A549 (cell line): ENCODE measurements around the gene RPS21. TPM values are rescaled to one million over a fixed set of nuclear protein-coding genes. Genes with fewer than 3 reads are reported as not detected.

Experiments
- ATAC-seq, 2 experiments: fragments of 200-7000 bp in 1 of 2; fragments of >200 bp in 1 of 2; cut with Nextera tagmentation in 1 of 2; cut with Tn5 transposase in 1 of 2; 3 replicates each; pipeline versions ENCODE4 v1.8.0 to v1.9.1; 2018 to 2020; ENCODE audit warnings: mild to moderate bottlenecking in 1 of 2, moderate library complexity in 1 of 2
- CTCF ChIA-PET: fragments of 300-600 bp; sonication (Branson Sonifier 250); formaldehyde crosslinking; extraction: SDS; loops from one replicate; lab custom pipeline; 2021; ENCODE audit warnings: antibody characterized with exemption, inconsistent platforms; lab: Yijun Ruan, JAX
- POLR2A ChIA-PET: fragments of 350-600 bp; formaldehyde crosslinking; extraction: SDS; loops from one replicate; lab custom pipeline; 2021; ENCODE audit warnings: antibody characterized with exemption, inconsistent platforms; lab: Yijun Ruan, JAX
- DNase-seq, 2 experiments: peaks; one replicate each; pipeline versions ENCODE4 v3.0.0 to v3.0.0-alpha.2; 2011 to 2016; ENCODE audit warnings: low read depth in 1 of 2, low spot score in 1 of 2
- FAIRE-seq: peaks from 2 replicates; lab custom pipeline; 2011; peaks lifted over from hg19 to GRCh38; lab: Jason Lieb, UNC
- H3K27ac ChIP-seq, 2 experiments: fragments of >200 bp; sonication (Bioruptor Twin); formaldehyde crosslinking; 3 replicates each; pipeline ENCODE4 v1.5.1; 2016 to 2017
- H3K4me1 ChIP-seq: fragments of >200 bp; sonication (Bioruptor Twin); formaldehyde crosslinking; 3 replicates; pipeline ENCODE4 v1.6.1; 2016
- H3K4me2 ChIP-seq: fragments of >200 bp; sonication (Bioruptor Twin); formaldehyde crosslinking; 3 replicates; pipeline ENCODE4 v1.6.1; 2016
- H3K4me3 ChIP-seq: fragments of >200 bp; sonication (Bioruptor Twin); formaldehyde crosslinking; 3 replicates; pipeline ENCODE4 v1.5.1; 2016
- H3K9me3 ChIP-seq: fragments of >200 bp; sonication (Bioruptor Twin); formaldehyde crosslinking; 3 replicates; pipeline ENCODE4 v1.6.1; 2016
- BHLHE40 ChIP-seq: IDR thresholded peaks from 2 replicates; pipeline ENCODE4 v1.6.1; 2012; ENCODE audit warnings: low read depth, low read length, inconsistent platforms
- HEYL ChIP-seq: fragments of 250-450 bp; sonication (Bioruptor Pico); IDR thresholded peaks from 2 replicates; pipeline ENCODE4 v1.8.0; 2021; ENCODE audit warnings: mild to moderate bottlenecking, moderate library complexity
- HOXA7 ChIP-seq: fragments of 250-450 bp; sonication (Bioruptor Pico); IDR thresholded peaks from 2 replicates; pipeline ENCODE4 v1.5.0; 2020; ENCODE audit warnings: mild to moderate bottlenecking, moderate library complexity
- HOXB13 ChIP-seq: fragments of 250-450 bp; sonication (Bioruptor Pico); IDR thresholded peaks from 2 replicates; pipeline ENCODE4 v1.5.0; 2020; ENCODE audit warnings: low read depth, mild to moderate bottlenecking, moderate library complexity
- HOXB5 ChIP-seq: fragments of 250-450 bp; sonication (Bioruptor Pico); IDR thresholded peaks from 2 replicates; pipeline ENCODE4 v1.5.0; 2020; ENCODE audit warnings: mild to moderate bottlenecking, moderate library complexity
- JUN ChIP-seq, 2 experiments: fragments of >200 bp; sonication (Bioruptor Twin); formaldehyde crosslinking; IDR thresholded peaks; 2 replicates in 1 of 2; 3 replicates in 1 of 2; pipeline ENCODE4 v1.6.1; 2016 to 2017
- RAD21 ChIP-seq, 2 experiments: fragments of >200 bp in 1 of 2; sonication (Bioruptor Twin) in 1 of 2; formaldehyde crosslinking in 1 of 2; IDR thresholded peaks in 1 of 2; conservative IDR thresholded peaks in 1 of 2; 2 replicates in 1 of 2; 3 replicates in 1 of 2; pipeline ENCODE4 v1.6.1; 2012 to 2018; ENCODE audit warnings: inconsistent platforms in 1 of 2
- SMC3 ChIP-seq: fragments of >200 bp; sonication (Bioruptor Twin); formaldehyde crosslinking; IDR thresholded peaks from 3 replicates; pipeline ENCODE4 v1.6.1; 2018; ENCODE audit warnings: inconsistent platforms
- TFCP2L1 ChIP-seq: fragments of 250-450 bp; sonication (Bioruptor Pico); IDR thresholded peaks from 2 replicates; pipeline ENCODE4 v1.5.0; 2021; ENCODE audit warnings: mild to moderate bottlenecking
- TP53 ChIP-seq: fragments of 250-450 bp; sonication (Bioruptor Pico); IDR thresholded peaks from 2 replicates; pipeline ENCODE4 v1.5.0; 2021; ENCODE audit warnings: mild to moderate bottlenecking, moderate library complexity
- ZFP36 ChIP-seq: fragments of 450-650 bp; IDR thresholded peaks from 2 replicates; pipeline ENCODE4 v1.6.1; 2014; ENCODE audit warnings: borderline replicate concordance; ENCODE audit not compliant: partially characterized antibody
- ZNF302 ChIP-seq: fragments of 250-450 bp; sonication (Bioruptor Pico); IDR thresholded peaks from 2 replicates; pipeline ENCODE4 v1.9.0; 2021; ENCODE audit warnings: inconsistent platforms, mild to moderate bottlenecking, moderate library complexity
- WGBS: methylation state at CpG from one replicate; pipeline ENCODE4 v1.1.6; 2017; ENCODE audit errors: missing lambda C conversion rate; 5-methylcytosine and 5-hydroxymethylcytosine counted together
- polyA plus RNA-seq, 4 experiments: library from polyadenylated mRNA; depleted of rRNA in 3 of 4; stranded (reverse); fragments of >200 nt; fragmentation: RNase III in 1 of 4; extraction: RNeasy Plus Mini Kit Qiagen cat#74134 plus additional on column Dnase treatment in 1 of 4; gene quantifications; 2 replicates in 3 of 4; 3 replicates in 1 of 4; pipeline ENCODE4 v1.2.3, GENCODE V29; 2011 to 2017
- TF ChIP-seq, protein P1 (sequence below): IDR thresholded peaks from 2 replicates; pipeline ENCODE4 v1.6.1; 2012
- TF ChIP-seq, protein P2 (sequence below): IDR thresholded peaks from 2 replicates; pipeline ENCODE4 v1.6.1; 2012

Gene RPS21
- polyA plus RNA-seq, 2 of the 4 experiments (the other 2 are of a cell fraction), result 2,862 to 4,026 TPM

DNA sequence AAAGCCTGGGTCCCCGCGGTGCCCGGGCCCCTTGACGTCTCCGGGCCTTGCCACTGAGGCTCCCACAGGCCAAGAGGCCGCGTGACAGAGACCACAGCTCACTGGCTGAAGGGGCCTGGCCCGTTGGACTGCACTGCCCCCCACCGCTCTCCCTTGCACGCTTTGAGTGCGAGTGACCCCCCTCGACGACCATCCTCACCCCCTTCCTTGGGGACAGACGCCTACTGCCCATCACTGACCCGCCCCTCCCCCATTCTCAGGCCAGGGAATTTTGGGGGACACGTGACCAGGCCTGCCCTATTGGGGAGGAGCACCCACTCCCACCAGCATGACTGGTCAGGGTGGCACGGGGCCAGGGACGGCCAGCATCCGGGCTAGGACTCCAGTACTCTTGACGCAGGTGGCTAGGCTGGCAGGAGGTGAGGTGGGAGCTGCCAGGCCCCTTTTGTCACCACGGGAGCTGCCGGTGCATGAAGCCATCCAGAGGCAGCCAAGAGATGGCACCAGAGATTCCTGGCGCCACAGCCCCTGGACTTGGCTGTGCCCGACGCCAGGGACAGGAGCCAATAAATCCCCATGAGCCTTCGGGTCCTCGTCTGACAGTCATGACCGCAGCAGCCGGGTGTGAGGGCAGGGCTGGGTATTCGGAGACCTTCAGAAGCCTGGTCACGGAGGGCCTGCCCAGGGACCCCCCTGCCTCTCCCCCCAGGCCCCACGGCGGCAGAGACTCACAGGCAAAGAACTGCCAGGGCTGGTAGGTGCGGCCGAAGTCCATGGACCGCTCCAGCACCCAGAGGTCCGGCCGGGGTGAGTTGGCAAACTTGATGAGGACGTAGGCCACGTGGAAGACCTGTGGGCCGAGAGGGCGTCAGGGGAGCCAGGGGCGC is 34.3 kb upstream of the RPS21 start (continued):
- peak; percentile 53 for TF ChIP-seq SMC3
- 0 out of 2 replicates have a peak, but pooled peaks have one; percentile 75 for TF ChIP-seq TFCP2L1 (CRISPR knock-in tag)

DNA sequence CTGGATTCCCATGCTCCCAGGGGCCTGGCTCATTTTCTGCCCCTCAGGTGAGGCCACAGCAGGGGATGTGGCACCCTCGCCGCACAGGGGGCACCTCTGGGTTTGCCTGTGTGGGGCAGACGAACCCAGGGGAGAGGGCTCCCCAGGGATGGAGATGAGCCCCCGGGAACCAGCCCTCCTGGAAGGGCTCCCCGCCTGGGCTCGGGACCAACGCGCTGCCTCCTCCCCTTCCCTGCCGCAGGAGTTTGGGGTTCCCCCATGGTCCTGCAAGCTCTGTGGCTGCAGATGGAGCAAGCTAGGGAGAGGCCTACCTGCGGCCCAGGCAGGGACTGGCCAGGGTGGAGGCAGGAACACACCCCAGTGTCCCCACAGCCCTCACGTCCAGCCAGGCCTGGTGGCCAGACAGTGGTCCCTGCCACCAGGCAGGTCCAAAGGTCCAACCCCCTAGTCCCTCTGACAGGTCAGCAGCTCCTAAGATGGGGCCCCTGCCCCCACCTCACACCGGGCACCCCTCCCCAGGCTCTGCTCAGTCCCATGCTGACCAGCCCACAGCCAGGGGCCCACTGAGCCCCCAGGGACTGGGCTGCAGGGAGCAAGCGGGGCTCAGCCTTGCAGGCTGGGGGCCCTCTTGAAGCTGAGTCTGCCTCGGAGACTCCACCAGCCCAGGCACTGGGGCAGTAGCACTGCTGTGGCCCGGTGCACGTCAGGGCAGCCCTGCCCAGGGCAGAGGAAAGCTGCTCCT is 33.4 kb upstream of the RPS21 start:
- H3K4me3 ChIP-seq, result peak overlapping the region; percentile 20; the same call in 2 of the 3 replicates
- ChIA-PET CTCF (interaction anchor here (0.6 to 5.3 kb wide), 10 partner anchors 10 to 51 kb away, joined by 3 to 107 read pairs (median 6); partner anchors contain the start of genes ADRM1, LAMA5 and RPS21), POLR2A (interaction anchor here (0.8 to 1.3 kb wide), 2 partner anchors 13 to 16 kb away, joined by 3 to 8 read pairs; no protein-coding TSS in a partner anchor)
- H3K4me1 ChIP-seq, result peaks cover 88% of the 10 kb centered on the region
- peak in 1 of 2 experiments; percentile 9; a peak in 1 of 5 replicates for TF ChIP-seq JUN (IDR thresholded peaks at IDR 0.05)
- no peak for TF ChIP-seq RAD21 (conservative IDR thresholded peaks at IDR 0.05 in 1 of 2, IDR thresholded peaks at IDR 0.05 in 1 of 2)
- TF ChIP-seq TP53 (CRISPR knock-in tag), result no peak
- 0 out of 2 replicates have a peak, but pooled peaks have one; percentile 10 for TF ChIP-seq HOXA7 (CRISPR knock-in tag)
- no peak for TF ChIP-seq HEYL
- TF ChIP-seq, protein P1, sequence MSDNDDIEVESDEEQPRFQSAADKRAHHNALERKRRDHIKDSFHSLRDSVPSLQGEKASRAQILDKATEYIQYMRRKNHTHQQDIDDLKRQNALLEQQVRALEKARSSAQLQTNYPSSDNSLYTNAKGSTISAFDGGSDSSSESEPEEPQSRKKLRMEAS, result no peak
- TF ChIP-seq ZNF302 (CRISPR knock-in tag), result 0 out of 2 replicates have a peak, but pooled peaks have one; percentile 3
- TF ChIP-seq BHLHE40, result no peak
- TF ChIP-seq HOXB5, result no peak; the same call in 1 of the 2 replicates
- peak; percentile 23 for TF ChIP-seq HOXB13 (CRISPR knock-in tag)
- no peak for DNase-seq
- peak overlapping the region; percentile 91 for H3K4me2 ChIP-seq
- no peak for FAIRE-seq
- H3K27ac ChIP-seq, result peak overlapping the region; percentile 97 to 99
- peaks cover 8% of the 10 kb centered on the region for H3K9me3 ChIP-seq
- WGBS, result 57% methylated on average over 5 of the region's 16 CpGs
- ATAC-seq, result no peak; a peak in 1 of 6 replicates

DNA sequence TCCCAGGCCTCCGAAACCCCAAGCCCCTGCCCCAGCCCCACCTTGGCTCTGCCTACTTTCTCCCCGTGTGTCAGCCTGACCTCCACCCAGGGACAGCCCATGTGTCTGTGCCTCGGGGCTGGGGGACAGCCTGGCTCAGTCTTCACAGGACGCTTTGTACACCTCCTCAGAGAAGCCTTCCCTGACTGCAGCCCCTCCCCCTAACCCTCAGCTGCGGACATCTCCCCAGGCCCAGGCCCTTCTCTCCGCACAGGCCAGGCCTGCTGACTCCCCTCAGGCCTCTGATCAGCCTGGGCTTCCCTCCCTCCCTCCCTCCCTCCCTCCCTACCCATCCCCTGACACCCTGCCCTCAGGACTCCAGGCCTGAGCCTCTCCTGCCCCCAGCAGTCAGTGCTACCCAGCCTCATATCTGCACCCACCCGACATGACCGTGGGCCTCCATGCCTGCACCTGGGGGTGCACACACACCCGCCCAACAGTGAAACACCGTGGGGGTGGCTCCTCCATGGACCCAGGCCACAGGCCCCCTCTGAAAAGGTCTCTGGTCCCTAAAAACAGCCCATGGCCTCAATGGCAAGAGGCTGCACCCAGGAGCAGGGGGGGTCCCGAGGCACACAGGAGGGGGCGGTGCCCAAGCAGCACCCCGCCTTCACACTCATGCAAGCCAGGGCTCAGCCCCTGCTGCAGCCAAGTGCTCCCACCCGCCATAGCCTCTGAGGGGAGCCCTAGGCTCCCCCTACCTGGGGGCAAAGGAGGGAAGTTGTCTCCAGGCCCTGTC is 32.7 kb upstream of the RPS21 start:
- H3K9me3 ChIP-seq, result peaks cover 2% of the 10 kb centered on the region
- H3K4me3 ChIP-seq, result peak overlapping the region; percentile 41
- TF ChIP-seq, protein P2, sequence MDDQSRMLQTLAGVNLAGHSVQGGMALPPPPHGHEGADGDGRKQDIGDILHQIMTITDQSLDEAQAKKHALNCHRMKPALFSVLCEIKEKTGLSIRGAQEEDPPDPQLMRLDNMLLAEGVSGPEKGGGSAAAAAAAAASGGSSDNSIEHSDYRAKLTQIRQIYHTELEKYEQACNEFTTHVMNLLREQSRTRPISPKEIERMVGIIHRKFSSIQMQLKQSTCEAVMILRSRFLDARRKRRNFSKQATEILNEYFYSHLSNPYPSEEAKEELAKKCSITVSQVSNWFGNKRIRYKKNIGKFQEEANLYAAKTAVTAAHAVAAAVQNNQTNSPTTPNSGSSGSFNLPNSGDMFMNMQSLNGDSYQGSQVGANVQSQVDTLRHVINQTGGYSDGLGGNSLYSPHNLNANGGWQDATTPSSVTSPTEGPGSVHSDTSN, result no peak
- peak; percentile 89 for TF ChIP-seq ZFP36
- ATAC-seq (no peak), FAIRE-seq (no peak), DNase-seq (peak in 1 of 2 experiments; percentile 59)
- peaks cover 96% of the 10 kb centered on the region for H3K4me1 ChIP-seq
- ChIA-PET CTCF (interaction anchor here (1.0 to 5.5 kb wide), 7 partner anchors 11 to 29 kb away, joined by 4 to 107 read pairs (median 19); partner anchors contain the start of gene LAMA5), POLR2A (interaction anchor here (0.8 kb wide), 1 partner anchor 12 kb away, joined by 3 read pairs; no protein-coding TSS in a partner anchor)
- peak overlapping the region; percentile 97 to 99 for H3K27ac ChIP-seq
- peak overlapping the region; percentile 91 for H3K4me2 ChIP-seq
- 18% methylated on average over 8 of the region's 14 CpGs for WGBS
